H1 (cell line): ENCODE data around the gene ADAMTSL2. TPM values are rescaled to one million over a fixed set of nuclear protein-coding genes. Genes with fewer than 3 reads are reported as not detected.

Source experiments
- EGR1 ChIP-seq: IDR thresholded peaks from 2 replicates; pipeline ENCODE4 v1.6.1; 2011; ENCODE audit warnings: low read depth, low read length, borderline replicate concordance
- SIRT6 ChIP-seq: IDR thresholded peaks from one replicate; pipeline ENCODE4 v1.7.1; 2012; ENCODE audit warnings: low read length, inconsistent platforms
- polyA plus RNA-seq, 7 experiments: library from polyadenylated mRNA; depleted of rRNA in 3 of 7; stranded (reverse) in 5 of 7; unstranded in 2 of 7; fragments of >200 nt in 5 of 7; fragments of 200-250 nt in 2 of 7; gene quantifications; 1 replicate in 5 of 7; 2 replicates in 1 of 7; 4 replicates in 1 of 7; pipeline versions ENCODE4 v1.2.1 to v1.2.3, GENCODE V29; 2011 to 2013; ENCODE audit warnings: missing spikeins in 2 of 7, mixed read lengths in 2 of 7
- total RNA-seq: library from RNA; stranded (reverse); fragmentation: NEBNext Ultra II Directional; extraction: Animal tissue kit (Norgen Biotek cat#: 25700); gene quantifications from 2 replicates; pipeline ENCODE4 v1.2.1, GENCODE V29; 2021

ADAMTSL2 gene
- total and polyA plus RNA-seq, 2 of the 8 experiments (the other 6 are each of a cell fraction or from before 2014, with no cell fraction given): 0.74 to 0.76 TPM

GRCh38 chr9:133520121-133520835 lies 14.2 kb upstream of the ADAMTSL2 start (continued):
- TF ChIP-seq EGR1 (no peak), SIRT6 (no peak)
